ENCODE measurements around the gene THADA.
"Not testable (repeated sequence)": the region's sequence is repeated elsewhere in the genome, so short reads cannot be mapped to it uniquely, and the experiment has no call there.

Gene THADA

DNA sequence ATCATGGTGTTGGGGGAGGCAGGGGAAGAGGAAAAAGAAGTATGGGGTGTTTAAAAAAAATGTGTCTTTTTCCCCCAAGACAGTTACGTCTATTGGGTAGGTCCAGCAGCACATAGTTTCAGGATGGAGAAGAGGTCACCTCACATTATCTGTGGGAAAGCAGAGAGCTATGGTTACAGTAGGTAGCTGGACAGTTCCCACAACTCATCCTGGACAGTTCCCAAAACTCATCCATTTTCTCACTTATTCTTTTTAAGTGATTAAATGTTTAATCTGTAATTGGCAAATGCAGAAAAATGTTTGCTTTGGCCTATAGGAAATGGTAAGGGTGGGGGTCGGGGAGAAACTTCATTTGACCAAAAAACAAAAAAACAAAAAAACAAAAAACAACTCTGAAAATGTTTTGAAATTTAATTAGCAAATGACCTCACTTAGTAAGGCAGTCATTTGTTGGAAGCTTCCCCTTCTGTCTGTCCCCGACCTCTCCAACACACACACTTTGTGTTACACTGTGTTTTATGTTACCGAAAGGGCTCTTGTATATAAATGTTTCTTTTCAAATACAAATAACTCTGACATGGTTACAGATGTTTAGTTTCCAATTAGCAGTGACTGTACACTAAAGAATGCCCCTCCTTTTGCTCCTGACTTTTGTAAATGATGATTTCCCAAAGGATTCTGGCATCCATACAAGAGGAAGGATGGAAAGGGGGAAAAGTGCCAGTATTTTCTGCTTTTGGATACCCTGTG lies 196.1 kb downstream of the THADA start:
- Histone ChIP-seq H3K9ac (no peak overlapping the region), H3K4me1 (no peaks in the 10 kb centered on the region), H4K20me1 (no peaks in the 10 kb centered on the region), H3K27me3 (no peaks in the 10 kb centered on the region), H3K4me2 (no peak overlapping the region), H3K36me3 (peaks cover 34% of the 10 kb centered on the region), H3K27ac (no peak overlapping the region), H3K9me3 (no peaks in the 10 kb centered on the region), H3K4me3 (no peak overlapping the region)
- TF ChIP-seq Cebpa-rat (IDR thresholded peaks at IDR 0.05): no peak

GRCh38 chr2:43399098-43399497 lies 196.7 kb downstream of the THADA start:
- no peaks in the 10 kb centered on the region for H3K9me3 ChIP-seq
- no peak overlapping the region for H3K4me2 ChIP-seq
- no peaks in the 10 kb centered on the region for H3K4me1 ChIP-seq
- H3K4me3 ChIP-seq: no peak overlapping the region
- no peaks in the 10 kb centered on the region for H3K27me3 ChIP-seq
- no peak overlapping the region for H3K27ac ChIP-seq
- TF ChIP-seq Cebpa-rat (IDR thresholded peaks at IDR 0.05): no peak
- no peaks in the 10 kb centered on the region for H4K20me1 ChIP-seq
- peaks cover 37% of the 10 kb centered on the region for H3K36me3 ChIP-seq
- no peak overlapping the region for H3K9ac ChIP-seq

GRCh38 chr2:43397821-43398220 lies 198.0 kb downstream of the THADA start:
- Histone ChIP-seq H3K9me3 (no peaks in the 10 kb centered on the region; the same call in 1 of the 2 replicates), H3K36me3 (peaks cover 44% of the 10 kb centered on the region), H3K27ac (no peak overlapping the region), H3K27me3 (no peaks in the 10 kb centered on the region), H3K9ac (no peak overlapping the region), H3K4me1 (no peaks in the 10 kb centered on the region), H4K20me1 (no peaks in the 10 kb centered on the region), H3K4me2 (no peak overlapping the region), H3K4me3 (no peak overlapping the region)
- TF ChIP-seq Cebpa-rat (IDR thresholded peaks at IDR 0.05): no peak

- no peaks in the 10 kb centered on the region for H3K27me3 ChIP-seq
- H3K36me3 ChIP-seq: peaks cover 48% of the 10 kb centered on the region
- no peak for TF ChIP-seq Cebpa-rat (IDR thresholded peaks at IDR 0.05)
- H3K27ac ChIP-seq: no peak overlapping the region
- no peaks in the 10 kb centered on the region for H4K20me1 ChIP-seq
- H3K4me3 ChIP-seq: no peak overlapping the region
- H3K9ac ChIP-seq: no peak overlapping the region
- H3K9me3 ChIP-seq: no peaks in the 10 kb centered on the region; the same call in 1 of the 2 replicates
- H3K4me2 ChIP-seq: no peak overlapping the region
- no peaks in the 10 kb centered on the region for H3K4me1 ChIP-seq
Measured at GRCh38 chr2:43397411-43397810, 198.4 kb downstream of the THADA start.

GRCh38 chr2:43396344-43396743 lies 199.5 kb downstream of the THADA start:
- H3K9me3 ChIP-seq, H4K20me1 ChIP-seq, H3K27ac ChIP-seq, H3K4me1 ChIP-seq, H3K4me3 ChIP-seq, H3K27me3 ChIP-seq, H3K9ac ChIP-seq, H3K4me2 ChIP-seq: not testable (repeated sequence)
- peaks cover 50% of the 10 kb centered on the region for H3K36me3 ChIP-seq

- no peak overlapping the region for H3K27ac ChIP-seq
- no peaks in the 10 kb centered on the region for H4K20me1 ChIP-seq
- TF ChIP-seq Cebpa-rat (IDR thresholded peaks at IDR 0.05): no peak
- H3K4me1 ChIP-seq: no peaks in the 10 kb centered on the region
- no peaks in the 10 kb centered on the region for H3K27me3 ChIP-seq
- no peaks in the 10 kb centered on the region; the same call in 1 of the 2 replicates for H3K9me3 ChIP-seq
- H3K36me3 ChIP-seq: peaks cover 56% of the 10 kb centered on the region
- H3K4me3 ChIP-seq: no peak overlapping the region
- no peak overlapping the region for H3K9ac ChIP-seq
- no peak overlapping the region for H3K4me2 ChIP-seq
Measured at GRCh38 chr2:43393918-43394317, 201.9 kb downstream of the THADA start.

DNA sequence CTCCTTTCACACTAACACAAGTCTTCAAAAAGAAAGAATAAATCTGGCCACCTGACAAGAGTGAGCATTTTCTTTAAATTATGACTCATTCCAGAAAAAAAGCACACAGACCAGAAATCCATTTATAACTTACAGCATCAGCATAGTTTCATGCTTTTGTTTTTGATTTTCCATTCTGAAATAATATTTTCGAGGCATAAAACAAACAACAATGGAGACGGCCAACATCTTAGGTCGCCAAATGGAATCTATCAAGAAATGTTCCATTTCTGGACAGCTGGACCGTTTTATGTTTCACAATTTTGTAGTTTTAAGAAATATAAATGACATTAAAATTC lies 204.0 kb downstream of the THADA start:
- H4K20me1 ChIP-seq: no peaks in the 10 kb centered on the region
- H3K4me1 ChIP-seq: no peaks in the 10 kb centered on the region
- no peak overlapping the region for H3K4me3 ChIP-seq
- no peak overlapping the region for H3K4me2 ChIP-seq
- TF ChIP-seq Cebpa-rat (IDR thresholded peaks at IDR 0.05): no peak
- H3K36me3 ChIP-seq: peaks cover 43% of the 10 kb centered on the region
- H3K9ac ChIP-seq: no peak overlapping the region
- no peaks in the 10 kb centered on the region for H3K27me3 ChIP-seq
- no peaks in the 10 kb centered on the region; the same call in 1 of the 2 replicates for H3K9me3 ChIP-seq
- H3K27ac ChIP-seq: no peak overlapping the region

- Histone ChIP-seq H4K20me1 (no peaks in the 10 kb centered on the region), H3K9me3 (no peaks in the 10 kb centered on the region; the same call in 1 of the 2 replicates), H3K9ac (no peak overlapping the region), H3K4me2 (no peak overlapping the region), H3K27me3 (no peaks in the 10 kb centered on the region), H3K27ac (no peak overlapping the region), H3K4me1 (no peaks in the 10 kb centered on the region), H3K36me3 (peaks cover 38% of the 10 kb centered on the region), H3K4me3 (no peak overlapping the region)
- no peak for TF ChIP-seq Cebpa-rat (IDR thresholded peaks at IDR 0.05)
Measured at GRCh38 chr2:43391201-43391877, 204.5 kb downstream of the THADA start.

DNA sequence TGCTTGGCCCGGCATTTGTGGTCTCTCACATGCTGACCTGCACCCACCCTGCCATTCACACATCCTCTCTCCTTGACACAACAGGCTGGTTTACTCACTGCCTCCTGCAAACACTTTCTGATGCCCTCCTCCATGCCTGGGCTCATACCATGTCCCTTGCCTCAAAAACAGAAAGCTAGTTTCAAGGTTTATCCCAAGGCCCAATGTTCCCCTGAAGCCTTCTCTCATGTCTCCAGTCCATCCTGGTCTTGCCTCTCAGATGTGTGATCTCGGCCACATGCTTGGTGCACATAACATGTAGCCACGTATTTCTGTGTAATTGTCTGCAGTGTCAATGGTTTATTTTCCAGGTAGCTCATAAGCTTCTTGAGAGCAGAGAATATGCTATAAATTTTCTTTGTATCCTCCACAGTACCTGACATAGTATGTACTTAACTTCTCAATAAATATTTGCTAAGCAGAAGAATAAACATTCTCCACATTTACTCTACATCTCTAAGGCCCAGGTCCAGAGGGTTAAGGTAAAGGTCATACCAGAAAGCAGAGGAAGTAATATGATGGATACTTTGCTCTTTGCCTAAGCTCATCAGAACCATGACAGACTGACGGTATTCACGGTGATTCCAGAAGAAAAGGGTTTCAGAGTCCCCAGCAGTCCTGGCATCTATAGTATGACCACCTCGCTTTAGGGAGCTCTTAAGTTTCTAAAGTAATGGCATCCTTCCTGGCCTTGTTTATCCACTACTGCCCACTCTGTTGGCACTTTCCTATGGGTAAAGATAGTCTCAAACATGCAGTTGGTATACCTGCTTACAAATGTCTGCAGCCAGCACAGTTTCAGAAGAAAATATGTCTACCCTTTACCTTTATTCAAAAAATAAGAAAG lies 206.0 kb downstream of the THADA start:
- no peak overlapping the region for H3K9ac ChIP-seq
- peaks cover 23% of the 10 kb centered on the region for H3K36me3 ChIP-seq
- TF ChIP-seq Cebpa-rat (IDR thresholded peaks at IDR 0.05): no peak
- H3K27me3 ChIP-seq: no peaks in the 10 kb centered on the region
- no peaks in the 10 kb centered on the region; the same call in 1 of the 2 replicates for H3K9me3 ChIP-seq
- H3K4me3 ChIP-seq: no peak overlapping the region
- H3K4me1 ChIP-seq: no peaks in the 10 kb centered on the region
- H3K27ac ChIP-seq: no peak overlapping the region
- H3K4me2 ChIP-seq: no peak overlapping the region
- H4K20me1 ChIP-seq: no peaks in the 10 kb centered on the region

GRCh38 chr2:43388371-43388770 lies 207.5 kb downstream of the THADA start:
- H3K27me3 ChIP-seq: no peaks in the 10 kb centered on the region
- no peak overlapping the region for H3K4me2 ChIP-seq
- peaks cover 17% of the 10 kb centered on the region for H3K36me3 ChIP-seq
- H3K27ac ChIP-seq: no peak overlapping the region
- H3K9me3 ChIP-seq: no peaks in the 10 kb centered on the region; the same call in 1 of the 2 replicates
- no peaks in the 10 kb centered on the region for H3K4me1 ChIP-seq
- TF ChIP-seq Cebpa-rat (IDR thresholded peaks at IDR 0.05): no peak
- H3K4me3 ChIP-seq: no peak overlapping the region
- no peak overlapping the region for H3K9ac ChIP-seq
- H4K20me1 ChIP-seq: no peaks in the 10 kb centered on the region

Data from BLaER1 (cell line).